Fibroblast of mammary gland (primary cell): ENCODE measurements around the gene KCNJ16.

Experiments used
- DNase-seq: peaks from one replicate; pipeline ENCODE4 v3.0.0-alpha.2; 2010; ENCODE audit warnings: low read depth
- H3K4me3 ChIP-seq: 2 replicates; pipeline ENCODE4 v1.5.1; 2011; ENCODE audit warnings: low read depth, mild to moderate bottlenecking, low read length, moderate library complexity; ENCODE audit not compliant: control insufficient read depth
- CTCF ChIP-seq: conservative IDR thresholded peaks from 2 replicates; pipeline ENCODE4 v1.5.1; 2011; ENCODE audit warnings: low read depth, low read length, inconsistent platforms; ENCODE audit not compliant: control insufficient read depth, insufficient read depth

Gene KCNJ16

GRCh38 chr17:70166615-70167014 lies 91.6 kb downstream of the KCNJ16 start:
- no peak overlapping the region for H3K4me3 ChIP-seq
- TF ChIP-seq CTCF: no peak
- no peak for DNase-seq

DNA sequence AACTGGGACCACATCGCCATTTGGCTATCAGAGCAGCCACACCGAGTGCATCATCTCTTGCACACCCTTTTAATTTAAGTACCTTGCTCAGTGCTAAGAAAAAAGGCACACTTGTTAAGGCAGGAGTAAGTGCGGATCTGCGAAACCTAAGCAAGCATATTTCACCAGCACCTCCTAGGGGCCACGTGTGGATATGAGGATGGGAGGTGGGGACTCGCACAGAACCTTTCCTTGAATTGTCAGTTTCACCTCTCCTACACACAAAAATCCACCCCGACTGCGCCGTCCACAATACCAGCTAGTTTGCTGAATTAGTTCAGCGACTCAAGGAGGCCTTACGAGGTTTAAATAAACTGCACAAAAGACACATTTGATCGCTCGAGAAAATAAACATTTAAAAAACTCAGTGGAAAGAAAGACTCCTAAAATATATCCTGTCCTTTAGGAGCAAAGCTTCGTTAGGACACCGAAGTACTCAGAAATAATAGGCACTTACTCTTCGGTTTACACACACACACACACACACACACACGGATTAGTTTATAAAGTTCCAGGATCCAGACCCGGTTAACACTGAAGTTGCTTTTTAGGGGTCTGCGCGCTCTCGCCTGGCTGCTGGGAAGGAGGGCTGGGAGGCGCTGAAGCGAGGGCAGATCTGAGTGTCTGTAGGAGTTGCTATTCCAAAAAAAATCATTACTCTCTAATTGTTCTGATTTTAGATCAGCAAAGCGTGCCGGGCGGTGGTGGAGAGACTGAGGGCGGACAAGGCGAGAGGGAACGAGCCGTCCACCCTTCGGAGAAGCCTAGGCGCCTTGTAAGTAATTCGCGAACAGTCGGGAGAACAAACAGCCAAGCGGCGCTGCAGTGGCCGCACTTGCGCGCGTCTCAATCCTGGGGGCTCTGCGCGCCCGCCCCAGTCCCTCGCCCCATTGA lies 93.3 kb downstream of the KCNJ16 start:
- peak overlapping the region; percentile 48 for H3K4me3 ChIP-seq
- TF ChIP-seq CTCF: peak; percentile 69
- DNase-seq: peak; percentile 67

DNA sequence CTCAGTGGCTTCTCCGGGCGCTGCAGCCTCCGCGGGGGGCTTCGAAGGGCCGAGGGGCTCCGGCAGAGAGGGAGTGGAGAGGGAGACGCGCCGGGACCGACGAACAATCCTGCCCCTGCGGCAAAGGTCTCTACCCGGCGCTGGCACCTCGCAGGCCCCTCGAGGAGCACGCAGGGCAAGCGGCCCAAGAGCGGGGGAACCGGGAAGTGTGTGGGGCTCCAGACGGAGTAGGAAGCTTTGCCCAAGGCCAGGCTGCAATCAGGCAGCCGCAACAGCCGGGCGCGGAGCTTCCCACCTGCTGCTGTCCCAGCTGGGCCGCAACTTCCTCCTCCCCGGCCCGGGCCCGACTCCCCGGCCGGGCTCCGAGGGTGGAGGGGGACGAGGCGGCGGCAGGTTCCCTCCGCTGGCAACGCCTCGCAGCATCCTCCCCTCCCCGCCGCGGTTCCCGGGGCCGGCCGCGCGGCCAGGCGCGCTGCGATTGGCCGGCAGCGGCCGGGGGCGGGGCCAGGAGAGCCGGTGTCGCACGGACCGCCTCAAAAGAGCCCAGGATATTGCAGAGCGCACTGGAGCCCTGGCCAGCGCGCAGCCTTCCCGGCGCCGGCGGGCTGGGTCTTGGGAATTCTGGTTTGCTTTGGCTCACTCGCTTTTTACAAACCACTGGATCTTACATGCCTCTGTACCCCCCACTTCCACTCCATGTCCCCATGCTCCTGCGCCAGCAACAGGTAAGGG lies 94.1 kb downstream of the KCNJ16 start, which contains the start of gene KCNJ2:
TSS of gene KCNJ2 (plus strand) at position 556 of the 732 bp plus-strand sequence. CDS start 5,508 bp downstream, outside the sequence.
- peak within 1 kb of the TSS; percentile 53 for H3K4me3 ChIP-seq
- DNase-seq: peak; percentile 50
- TF ChIP-seq CTCF: no peak

GRCh38 chr17:70169709-70170597 lies 94.9 kb downstream of the KCNJ16 start:
- peak; percentile 55 for DNase-seq
- peak overlapping the region; percentile 53 for H3K4me3 ChIP-seq
- TF ChIP-seq CTCF: no peak

DNA sequence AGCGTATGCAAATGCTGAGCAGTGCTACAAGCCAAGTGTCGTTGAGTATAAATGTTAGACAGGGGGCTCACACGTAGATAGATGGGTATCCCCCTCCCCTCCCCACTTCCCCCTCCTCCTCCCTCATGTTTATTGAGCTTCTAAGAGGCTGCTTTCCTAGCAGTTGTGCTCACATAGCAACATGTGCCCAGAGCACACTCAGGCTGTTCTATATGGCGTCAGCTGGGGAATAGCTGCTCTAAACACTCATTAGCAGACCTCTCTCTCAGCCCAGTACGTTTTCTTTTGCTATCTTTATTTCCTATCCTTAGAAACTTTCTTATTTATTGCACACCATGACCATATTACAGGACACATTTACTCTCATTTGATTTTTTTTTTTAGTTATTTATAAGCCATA lies 96.1 kb downstream of the KCNJ16 start:
- no peak for DNase-seq
- no peak overlapping the region for H3K4me3 ChIP-seq
- TF ChIP-seq CTCF: no peak

DNA sequence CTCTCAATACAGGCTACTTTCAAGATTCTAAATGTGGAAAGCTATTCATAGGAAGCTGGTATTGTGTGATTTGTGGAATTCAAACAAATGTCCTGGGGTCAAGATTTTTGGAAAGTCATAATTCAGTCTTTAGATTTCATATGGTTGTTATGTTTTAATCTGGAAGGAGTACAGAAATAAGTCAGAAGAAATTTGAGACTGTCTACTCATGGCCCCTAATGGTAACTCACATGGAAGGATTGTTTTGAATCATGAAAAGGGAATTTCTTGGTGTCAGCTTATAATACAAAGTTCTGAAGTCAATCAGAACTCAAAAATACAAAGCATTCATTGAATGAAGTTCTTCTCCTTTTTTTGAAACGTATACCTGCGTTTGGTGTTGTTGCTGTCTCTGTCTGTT lies 97.4 kb downstream of the KCNJ16 start:
- no peak for DNase-seq
- no peak for TF ChIP-seq CTCF
- H3K4me3 ChIP-seq: no peak overlapping the region
